ENCODE measurements around the gene GAREM2. TPM values are rescaled to one million over a fixed set of nuclear protein-coding genes. Genes with fewer than 3 reads are reported as not detected.

Gene GAREM2
- total and polyA plus RNA-seq, 9 of the 15 experiments (the other 6 are each of a cell fraction or from before 2014, with no cell fraction given) = 1.7 to 12.4 (median 2.5) TPM

GRCh38 chr2:26144031-26144430 lies 28.9 kb upstream of the GAREM2 start (continued):
- 0 out of 2 replicates have a peak, but pooled peaks have one; percentile 20 for TF ChIP-seq VEZF1 (CRISPR knock-in tag; IDR thresholded peaks at IDR 0.05)

GRCh38 chr2:26144953-26145680 lies 27.8 kb upstream of the GAREM2 start:
- Histone ChIP-seq H2AFZ (ENCODE audit: low read depth, low read length) (peak overlapping the region; percentile 48), H3K4me2 (ENCODE audit: insufficient read depth, low read length) (no peak overlapping the region), H3K27me3 (ENCODE audit: control insufficient read depth in 2 of 2, insufficient read depth in 2 of 2, low read length in 2 of 2) (peaks cover 11 to 13% of the 10 kb centered on the region in 2 experiments; a peak in 4 of 5 replicates), H3K36me3 (ENCODE audit: control insufficient read depth, insufficient read depth, low read length) (no peaks in the 10 kb centered on the region), H4K20me1 (replicated peaks; ENCODE audit: control insufficient read depth, insufficient read depth, low read length) (no peaks in the 10 kb centered on the region), H3K9me1 (ENCODE audit: control insufficient read depth, insufficient read depth, low read length) (no peaks in the 10 kb centered on the region), H3K9me3 (replicated peaks; ENCODE audit: control insufficient read depth, insufficient read depth, low read depth, low read length) (no peaks in the 10 kb centered on the region), H3K79me2 (ENCODE audit: control insufficient read depth, insufficient read depth, low read length) (no peaks in the 10 kb centered on the region), H3K9ac (ENCODE audit: insufficient read depth in 1 of 2, low read depth in 2 of 2, low read length in 2 of 2) (no peak overlapping the region), H3K27ac (ENCODE audit: extremely low read depth, low read depth, low read length) (no peak overlapping the region), H3K4me1 (replicated peaks in 1 of 2; ENCODE audit: control insufficient read depth in 2 of 2, insufficient read depth in 2 of 2, low read length in 2 of 2) (peaks cover 5 to 15% of the 10 kb centered on the region in 2 experiments; a peak in 3 of 5 replicates), H3K4me3 (no peak overlapping the region)
- DNase-seq (ENCODE audit: extremely low read depth in 1 of 4, low spot score in 3 of 4) = peak; percentile 54 to 83 (median 64)
- intact Hi-C loops (cut with micrococcal nuclease) (loop anchor here (1.0 to 2.0 kb wide), 6 partner anchors 57 to 538 kb away; no protein-coding TSS in a partner anchor), in situ Hi-C loops (cut with MboI) (loop anchor here (5.0 kb wide), 2 partner anchors 153 to 293 kb away; no protein-coding TSS in a partner anchor)
- WGBS (ENCODE audit: insufficient coverage, low coverage, missing lambda C conversion rate) = 7% methylated on average over 9 of the region's 11 CpGs
- POLR2A ChIA-PET = interaction anchor here (0.7 kb wide), 1 partner anchor 190 kb away, joined by 4 read pairs; no protein-coding TSS in a partner anchor
- CTCF ChIA-PET (ENCODE audit: low intra/inter-chr PET ratio) = interaction anchor here (0.6 to 3.6 kb wide), 9 partner anchors 57 to 883 kb away, joined by 3 to 50 read pairs (median 4); no protein-coding TSS in a partner anchor
- peak; percentile 84 for FAIRE-seq
- no TSS peak for BruUV-seq (replicated peaks)
- ATAC-seq = peak; percentile 86
- no peak for TF ChIP-seq DMBX1 (CRISPR knock-in tag; IDR thresholded peaks at IDR 0.05; ENCODE audit: borderline replicate concordance)
- TF ChIP-seq MED1 (CRISPR knock-in tag; IDR thresholded peaks at IDR 0.05; ENCODE audit: borderline replicate concordance) = no peak
- no peak for TF ChIP-seq RBM14 (IDR thresholded peaks at IDR 0.05; ENCODE audit: borderline replicate concordance, insufficient read depth, low read depth, low read length)
- no peak for TF ChIP-seq SIN3B (IDR thresholded peaks at IDR 0.05; ENCODE audit: low read depth)
- no peak for TF ChIP-seq EZH2 (IDR thresholded peaks at IDR 0.05; ENCODE audit: borderline replicate concordance, low read depth, low read length)
- TF ChIP-seq FOXK1 (CRISPR knock-in tag; IDR thresholded peaks at IDR 0.05; ENCODE audit: borderline replicate concordance) = no peak
- peak; percentile 93 for TF ChIP-seq REST (IDR thresholded peaks at IDR 0.05; ENCODE audit: borderline replicate concordance)
- TF ChIP-seq REST (CRISPR knock-in tag; IDR thresholded peaks at IDR 0.05; ENCODE audit: low read depth) = no peak
- TF ChIP-seq ZNF324 (CRISPR knock-in tag; IDR thresholded peaks at IDR 0.05) = no peak
